Measurements from ENCODE around the gene FOXO4. TPM values are rescaled to one million over a fixed set of nuclear protein-coding genes. Genes with fewer than 3 reads are reported as not detected.

The FOXO4 gene

GRCh38 chrX:71148278-71148663 is 52.6 kb downstream of the FOXO4 start:
- Histone ChIP-seq H3K9me3 (replicated peaks; ENCODE audit: low read length) (no peaks in the 10 kb centered on the region), H3K4me1 (ENCODE audit: control insufficient read depth, insufficient read depth, low read length) (peaks cover 10% of the 10 kb centered on the region), H3K36me3 (ENCODE audit: insufficient read depth, low read length) (peaks cover 2% of the 10 kb centered on the region), H3K27me3 (ENCODE audit: control insufficient read depth, insufficient read depth, low read length) (peaks cover 16% of the 10 kb centered on the region), H3K4me3 (ENCODE audit: low read length) (no peak overlapping the region), H3K4me2 (ENCODE audit: low read length) (no peak overlapping the region), H3K9ac (ENCODE audit: low read depth, low read length) (no peak overlapping the region)

DNA sequence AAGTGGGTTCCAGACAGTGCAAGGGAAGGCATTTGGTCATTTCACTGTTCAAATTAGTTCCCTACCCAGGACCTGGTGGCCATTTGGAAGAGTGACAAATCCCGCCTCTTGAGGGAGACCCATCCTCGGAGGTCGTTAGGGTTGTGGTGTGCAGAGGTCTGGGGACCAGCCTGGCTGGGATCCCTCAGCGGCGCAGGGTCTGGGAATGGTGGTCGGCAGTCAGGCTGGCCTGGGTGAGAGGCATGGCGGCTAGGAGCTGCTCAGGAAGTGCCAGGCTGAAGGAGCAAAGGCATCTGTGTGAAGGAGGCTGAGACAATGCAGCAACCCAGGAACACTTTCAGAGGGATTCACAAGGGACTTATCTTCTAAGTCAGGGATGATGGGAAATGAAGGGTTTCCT is 55.7 kb downstream of the FOXO4 start:
- Histone ChIP-seq H3K4me1 (ENCODE audit: control insufficient read depth, insufficient read depth, low read length) (no peaks in the 10 kb centered on the region), H3K36me3 (ENCODE audit: insufficient read depth, low read length) (no peaks in the 10 kb centered on the region), H3K4me3 (ENCODE audit: low read length) (no peak overlapping the region), H3K4me2 (ENCODE audit: low read length) (no peak overlapping the region), H3K27me3 (ENCODE audit: control insufficient read depth, insufficient read depth, low read length) (peaks cover 28% of the 10 kb centered on the region), H3K9ac (ENCODE audit: low read depth, low read length) (no peak overlapping the region), H3K9me3 (replicated peaks; ENCODE audit: low read length) (no peaks in the 10 kb centered on the region)

Small RNA genes lying within 50 kb of the gene (small RNA-seq; reads per million reads assigned to genes)
- not detected for gene CXorf65
